HuH-7.5 (cell line): Measurements from ENCODE around the gene GET3.

Experiments used
- DNase-seq: peaks from one replicate; pipeline ENCODE4 v3.0.0; 2011; ENCODE audit warnings: low spot score

GET3 gene

DNA sequence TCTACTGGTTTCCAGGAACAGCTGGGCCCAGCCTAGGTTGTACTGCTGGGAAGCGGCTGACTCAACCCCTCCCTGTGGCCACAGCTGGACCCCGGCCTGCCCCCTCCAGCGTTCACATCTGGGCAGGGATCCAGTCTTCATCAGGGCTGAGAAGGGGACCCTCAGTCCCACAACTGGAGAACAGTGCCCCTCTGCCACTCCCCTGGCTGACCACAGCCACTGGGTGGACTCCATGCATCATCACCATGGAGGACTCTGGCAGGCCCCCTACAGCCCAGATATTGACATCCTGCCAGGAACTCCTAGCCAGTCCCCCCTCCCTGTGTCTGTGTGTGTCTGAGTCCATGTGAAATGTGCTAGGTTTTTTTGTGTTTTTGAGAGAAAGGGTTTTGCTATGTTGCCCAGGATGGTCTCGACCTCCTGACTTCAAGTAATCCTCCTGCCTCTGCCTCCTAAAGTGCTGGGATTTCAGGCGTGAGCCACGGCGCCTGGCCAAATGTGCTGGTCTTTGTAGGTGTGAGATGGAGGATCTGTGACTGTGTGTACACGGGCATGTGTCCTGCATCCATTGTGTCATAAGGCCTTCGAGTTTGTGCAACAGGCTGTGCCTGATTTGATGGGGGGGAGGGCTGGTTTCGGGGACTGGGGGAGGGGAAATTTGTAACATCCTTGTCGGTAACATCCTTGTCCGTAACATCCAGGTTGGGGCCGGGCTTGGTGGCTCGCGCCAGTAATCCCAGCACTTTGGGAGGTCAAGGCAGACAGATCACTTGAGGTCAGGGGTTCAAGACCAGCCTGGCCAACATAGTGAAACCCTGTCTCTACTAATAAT, 42.1 kb downstream of the GET3 start:
- DNase-seq, result no peak

DNA sequence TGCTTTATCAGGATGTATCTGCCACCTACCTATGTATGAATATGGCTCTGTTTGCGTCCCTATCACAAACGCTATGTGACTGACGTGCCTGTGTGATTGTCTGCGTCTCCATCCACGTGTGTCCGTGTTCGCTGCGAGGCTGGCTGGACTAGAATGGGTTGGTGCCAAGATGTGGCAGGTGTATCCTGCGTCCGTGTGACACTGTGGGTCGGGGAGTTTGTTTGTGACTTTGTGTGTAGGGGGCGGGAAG, 44.8 kb downstream of the GET3 start:
- DNase-seq, result no peak

DNA sequence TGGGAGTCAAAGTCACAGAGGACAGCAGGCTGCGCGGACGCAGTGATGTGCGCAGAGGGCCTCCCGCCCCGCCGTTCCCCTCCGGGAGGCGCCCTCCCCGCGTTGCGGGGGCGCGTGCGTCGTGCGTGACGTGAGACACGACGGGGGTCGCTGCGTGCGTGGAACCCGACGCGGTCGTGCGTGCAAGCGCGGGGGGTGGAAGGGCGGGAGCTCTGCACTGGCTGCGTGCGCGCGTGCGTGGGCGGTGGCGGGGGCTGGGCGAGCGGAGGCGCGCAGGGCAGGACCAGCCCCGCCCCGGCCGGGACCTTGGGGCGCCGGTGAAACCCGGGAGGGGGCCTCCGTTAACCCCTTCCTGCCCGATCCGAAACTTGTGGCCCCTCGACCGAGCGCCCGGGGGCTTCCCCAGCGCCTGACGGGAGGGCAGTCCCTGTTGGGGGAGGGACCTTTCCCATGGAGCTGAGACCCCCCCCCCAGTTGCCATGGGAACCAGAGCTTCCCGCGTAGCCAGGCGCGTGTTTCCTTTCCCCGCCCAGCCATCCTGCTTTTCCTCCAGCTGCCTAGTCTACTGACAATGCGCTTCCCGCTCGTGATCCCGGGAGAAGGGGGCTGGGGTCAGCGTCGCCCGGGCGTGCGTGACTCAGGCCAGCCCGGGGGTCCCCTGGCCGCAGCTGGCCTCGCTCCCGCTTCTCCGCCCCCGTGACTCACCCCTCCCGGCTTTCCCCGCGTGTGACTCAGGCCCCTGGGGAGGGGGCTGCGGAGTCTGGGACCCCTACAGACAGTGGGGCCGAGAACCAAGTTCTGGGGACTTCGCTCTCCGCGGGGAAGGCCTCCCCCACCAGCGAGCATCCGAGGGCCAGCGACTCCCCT, 45.4 kb downstream of the GET3 start:
- DNase-seq, result peak; percentile 67

DNA sequence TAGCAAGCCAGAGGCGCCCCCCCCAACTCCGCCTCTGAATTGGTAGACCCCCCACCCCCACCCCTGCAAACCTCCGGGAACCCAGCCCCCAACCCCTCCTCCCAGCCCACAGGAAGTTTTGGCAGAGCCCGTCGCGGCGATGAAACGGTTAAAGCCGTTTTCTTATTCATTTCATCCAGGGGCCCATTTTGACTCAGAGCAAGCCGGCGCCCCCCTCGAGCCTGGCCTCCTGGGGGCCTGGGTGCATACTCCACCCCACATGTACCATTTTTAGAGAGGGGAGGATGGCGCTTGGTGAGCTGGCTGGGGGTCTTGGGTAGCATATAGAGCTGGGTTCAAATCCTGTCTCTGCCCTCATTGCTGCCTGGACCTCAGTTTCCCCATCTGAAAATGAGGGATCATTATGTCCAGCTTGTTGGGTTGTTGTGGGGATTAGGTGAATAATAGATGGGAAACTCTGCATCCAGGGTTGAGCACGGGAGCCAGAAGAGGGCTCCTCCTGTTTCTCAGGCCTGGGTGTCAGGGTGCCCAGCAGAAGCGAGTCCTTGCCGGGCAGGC, 46.1 kb downstream of the GET3 start:
- no peak for DNase-seq

DNA sequence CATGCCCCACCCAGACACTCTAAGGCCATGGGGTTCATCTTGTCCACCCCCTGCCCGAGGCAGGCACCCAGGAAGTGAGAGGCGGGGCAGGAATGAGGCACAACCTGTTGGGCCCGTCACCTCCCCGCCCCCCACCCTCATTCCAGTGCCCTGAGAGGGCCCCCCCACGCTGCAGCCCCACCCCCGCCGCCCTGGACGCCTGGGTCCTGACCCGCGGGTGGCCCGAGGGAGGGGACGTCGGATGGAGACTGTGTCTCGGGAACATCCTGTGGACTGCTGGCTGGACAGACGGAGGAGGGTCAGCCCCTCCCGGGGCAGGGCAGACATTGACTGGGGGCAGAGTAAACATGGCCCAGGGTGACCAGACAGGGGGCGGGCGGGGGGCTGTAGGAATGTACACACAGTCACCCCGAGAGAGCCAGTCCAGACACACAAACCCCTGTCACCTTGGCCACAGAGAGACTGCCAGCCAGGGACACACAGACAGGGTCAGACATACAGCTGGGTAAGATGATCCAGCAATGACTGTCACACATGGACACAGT, 46.6 kb downstream of the GET3 start:
- DNase-seq, result peak; percentile 68

DNA sequence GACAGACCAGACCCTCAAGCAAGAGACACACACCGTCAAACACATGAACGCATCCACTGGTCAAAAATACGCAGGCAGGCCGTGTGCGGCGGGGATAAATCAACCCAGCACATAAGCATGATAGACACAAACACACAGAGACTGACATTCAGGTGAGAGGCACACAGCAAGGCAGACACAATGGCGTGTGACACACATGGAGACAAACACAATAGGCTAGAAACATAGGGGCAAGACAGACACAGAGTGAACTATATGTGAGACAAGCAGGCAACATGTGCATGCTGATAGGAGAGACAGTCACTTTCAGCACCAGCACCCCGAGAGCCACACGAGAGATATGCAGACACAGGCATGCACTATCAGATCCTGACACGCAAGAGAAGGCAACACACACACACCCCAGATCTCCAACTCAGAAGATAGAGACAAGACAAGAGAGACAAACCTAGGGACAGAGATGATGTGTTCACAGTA, 47.1 kb downstream of the GET3 start:
- no peak for DNase-seq

DNA sequence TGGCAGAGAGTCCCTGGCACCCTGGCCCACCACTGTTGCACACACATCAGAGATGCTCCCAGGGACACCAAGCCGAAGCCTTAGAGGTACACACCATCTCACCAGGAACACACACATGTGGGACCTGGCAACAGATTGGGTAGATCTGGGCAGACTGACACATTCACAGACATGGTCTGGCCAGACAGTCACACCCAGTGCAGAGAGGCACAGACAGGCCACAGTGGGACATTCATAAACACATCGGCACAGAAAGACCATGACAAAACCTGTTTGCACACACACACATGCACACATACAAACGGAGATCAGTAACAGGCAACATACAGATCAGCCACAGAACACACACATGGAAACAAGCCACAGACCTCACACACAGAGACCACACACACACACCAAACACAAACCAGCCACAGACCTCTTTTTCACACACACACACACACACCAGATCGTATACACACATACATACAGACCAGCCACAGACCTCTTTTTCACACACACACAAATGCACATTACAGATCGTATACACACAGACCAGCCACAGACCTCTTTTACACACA, 47.7 kb downstream of the GET3 start:
- DNase-seq, result peak; percentile 26

DNA sequence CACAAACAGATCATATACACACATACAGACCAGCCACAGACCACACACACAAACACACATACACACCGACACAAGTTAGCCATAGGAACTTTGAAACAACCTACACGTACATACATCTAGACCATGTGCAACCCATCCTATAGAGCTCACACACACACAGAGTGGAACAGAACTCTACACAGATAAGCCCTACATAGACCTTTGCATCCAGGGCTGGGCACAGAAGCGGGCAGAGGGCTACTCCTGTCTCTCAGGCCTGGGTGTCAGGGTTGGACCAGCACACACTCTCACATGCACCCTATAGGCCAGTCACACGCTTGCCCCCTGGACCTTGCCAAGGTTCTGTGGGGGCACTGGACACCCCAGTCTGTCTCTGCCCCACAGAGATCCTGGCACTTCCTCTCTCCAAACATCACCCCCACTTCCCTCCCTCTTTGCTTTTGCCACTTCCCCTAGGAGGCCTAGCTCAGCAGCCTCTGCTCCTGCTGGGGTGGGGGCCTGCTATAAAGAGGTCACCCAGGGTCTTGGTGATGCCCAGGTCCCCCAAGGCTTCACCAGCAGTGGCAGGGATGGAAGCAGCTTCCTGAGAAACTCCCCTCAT, 48.2 kb downstream of the GET3 start:
- no peak for DNase-seq

DNA sequence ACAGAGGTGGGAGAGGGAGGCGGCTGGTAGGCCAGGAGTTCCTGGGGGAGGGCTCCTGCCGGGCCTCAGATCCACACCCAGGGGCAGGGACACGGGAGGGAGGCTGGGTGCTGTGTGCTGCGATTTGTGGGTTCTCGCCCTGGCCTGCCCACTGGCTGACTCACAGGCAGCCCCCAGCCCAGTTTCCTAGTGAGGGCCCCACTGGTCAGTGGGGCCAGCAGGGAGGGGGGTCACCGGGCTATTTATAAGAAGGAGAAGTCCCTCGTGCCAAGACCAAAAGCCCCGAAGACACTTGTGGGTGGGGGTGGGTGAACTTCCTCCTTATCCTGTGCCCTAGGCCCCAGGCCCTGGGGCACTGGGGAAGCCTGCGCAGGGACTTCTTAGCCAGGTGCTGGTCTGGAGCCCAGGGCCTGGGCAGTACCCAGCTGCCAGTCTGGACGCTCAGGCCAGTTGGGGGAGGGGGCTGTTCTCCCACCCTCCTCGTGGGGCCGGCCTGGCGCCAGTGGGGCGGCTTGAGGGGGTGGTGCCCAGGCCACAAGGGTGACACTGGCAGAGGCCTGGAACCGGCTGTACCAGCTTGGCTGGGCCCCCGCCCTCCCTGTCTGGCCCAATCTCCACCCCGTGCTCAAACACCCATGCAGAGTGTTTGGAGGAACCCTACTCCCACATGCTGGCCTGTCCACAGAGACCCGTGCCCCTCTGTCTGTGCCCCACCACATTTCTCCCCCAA, 49.0 kb downstream of the GET3 start:
- DNase-seq, result no peak

DNA sequence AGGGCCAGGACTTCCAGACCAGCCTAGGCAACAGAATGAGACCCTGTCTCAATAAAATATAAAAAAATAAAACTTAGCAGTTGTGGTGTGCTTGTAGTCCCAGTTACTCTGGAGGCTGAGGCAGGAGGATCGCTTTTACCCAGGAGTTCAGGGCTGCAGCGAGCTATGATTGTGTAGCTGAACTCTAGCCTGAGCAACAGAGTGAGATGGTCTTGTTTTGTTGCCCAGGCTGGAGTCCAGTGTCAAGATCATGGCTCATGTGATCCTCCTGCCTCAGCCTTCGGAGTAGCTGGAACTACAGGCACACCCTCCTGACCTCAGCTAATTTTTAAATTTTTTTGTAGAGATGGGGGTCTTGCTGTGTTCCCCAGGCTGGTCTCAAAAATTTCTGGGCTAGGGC, 49.7 kb downstream of the GET3 start:
- DNase-seq, result no peak

DNA sequence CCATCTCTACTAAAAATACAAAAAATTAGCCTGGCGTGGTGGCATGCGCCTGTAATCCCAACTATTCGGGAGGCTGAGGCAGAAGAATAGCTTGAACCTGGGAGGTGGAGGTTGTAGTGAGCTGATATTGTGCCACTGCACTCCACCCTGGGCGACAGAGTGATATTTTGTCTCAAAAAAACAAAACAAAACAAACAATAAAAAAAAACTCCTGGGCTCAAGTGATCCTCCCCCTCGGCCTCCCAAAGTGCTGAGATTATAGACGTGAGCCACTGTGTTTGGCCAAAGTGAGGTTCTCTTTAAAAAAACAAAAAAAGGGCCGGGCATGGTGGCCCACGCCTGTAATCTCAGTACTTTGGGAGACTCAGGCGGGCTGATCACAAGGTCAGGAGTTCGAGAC, 50.2 kb downstream of the GET3 start:
- DNase-seq, result no peak

DNA sequence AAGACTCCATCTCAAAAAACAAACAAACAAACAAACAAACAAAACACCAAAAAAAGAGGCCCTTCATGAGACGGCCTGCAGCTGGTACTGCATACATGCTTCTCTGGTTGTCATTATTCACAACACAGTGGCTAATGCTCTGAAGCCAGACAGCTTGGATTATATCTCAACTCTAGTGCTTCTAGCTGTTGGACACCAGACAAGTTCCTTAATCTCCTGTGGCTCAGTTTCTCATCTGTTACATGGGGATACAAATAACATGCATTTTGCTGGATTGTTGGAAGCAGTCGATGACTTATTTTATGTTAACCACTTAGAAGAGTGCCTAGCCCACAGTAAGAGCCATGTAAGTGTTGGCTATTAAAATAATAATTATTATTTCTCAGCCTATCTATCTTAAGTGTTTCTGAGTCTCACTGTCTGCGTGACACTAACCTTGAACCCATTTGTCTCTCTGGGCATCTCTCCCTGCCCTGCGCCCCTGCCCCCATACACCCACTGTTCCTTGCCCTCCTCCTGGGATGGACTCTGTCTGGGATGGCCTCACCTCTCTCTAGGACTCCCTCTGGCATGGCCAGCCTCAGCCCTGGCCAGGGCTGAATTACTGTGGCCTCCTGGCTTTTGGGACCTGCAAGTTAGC, 50.9 kb downstream of the GET3 start:
- DNase-seq, result no peak

DNA sequence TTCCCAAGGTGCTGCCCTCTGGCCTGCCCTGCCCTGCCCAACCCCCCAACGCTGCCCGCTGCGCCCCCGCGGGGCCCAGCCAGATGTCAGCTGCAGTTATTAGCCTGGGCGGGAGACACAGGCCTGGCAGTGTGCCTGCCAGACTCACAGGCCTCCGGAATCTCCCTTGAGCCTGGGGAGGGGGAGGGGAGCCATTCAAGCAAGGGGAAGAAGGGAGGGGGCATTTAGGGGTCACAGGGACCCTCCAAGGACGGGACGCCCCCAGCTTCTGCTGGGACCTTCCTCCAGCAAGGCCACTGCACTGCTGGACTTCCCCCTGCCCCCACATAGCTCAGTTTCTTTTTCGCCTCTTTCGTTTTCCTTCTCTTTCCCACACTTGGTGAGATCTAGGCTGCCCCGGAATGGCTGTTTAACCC, 51.4 kb downstream of the GET3 start:
- peak; percentile 89 for DNase-seq

DNA sequence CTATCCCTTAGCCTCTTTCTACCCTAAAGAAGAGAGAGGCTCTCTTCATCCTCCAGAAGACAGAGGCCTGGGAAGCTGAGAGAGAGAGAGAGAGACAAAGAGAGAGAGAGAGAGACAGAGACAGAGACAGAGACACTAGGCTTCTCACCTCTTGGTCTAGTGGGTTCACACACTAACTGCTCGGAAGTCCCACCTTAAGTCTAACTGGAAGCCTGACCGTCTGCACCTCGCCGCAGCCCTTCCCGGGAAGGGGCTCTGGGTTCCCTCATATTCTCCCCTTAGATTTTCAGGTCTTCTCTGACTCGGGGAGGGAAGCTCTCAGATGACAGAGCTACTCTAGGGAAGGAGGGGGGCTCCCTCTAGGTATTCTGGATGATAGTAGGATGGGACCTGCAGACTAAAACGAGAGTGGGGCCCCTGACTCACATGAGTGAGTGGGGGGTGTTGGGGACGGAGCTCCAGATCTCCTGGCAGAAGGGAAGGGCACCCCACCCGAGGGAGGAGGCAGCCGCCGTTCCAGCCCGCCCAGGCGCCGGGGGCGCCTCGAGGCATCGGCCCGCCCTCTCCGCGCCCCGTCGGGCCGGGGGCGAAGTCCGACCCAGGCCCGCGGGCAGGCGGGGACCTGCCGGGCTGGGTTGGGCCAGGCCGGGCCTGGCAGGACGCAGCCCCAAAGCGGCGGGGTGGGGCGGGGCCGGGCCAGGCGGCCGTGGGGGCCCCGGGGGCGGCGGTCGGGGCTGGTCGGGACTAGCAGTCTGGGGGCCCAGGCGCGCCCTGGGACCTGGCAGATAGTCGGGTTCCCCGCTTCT, 52.0 kb downstream of the GET3 start:
- peak; percentile 75 for DNase-seq

DNA sequence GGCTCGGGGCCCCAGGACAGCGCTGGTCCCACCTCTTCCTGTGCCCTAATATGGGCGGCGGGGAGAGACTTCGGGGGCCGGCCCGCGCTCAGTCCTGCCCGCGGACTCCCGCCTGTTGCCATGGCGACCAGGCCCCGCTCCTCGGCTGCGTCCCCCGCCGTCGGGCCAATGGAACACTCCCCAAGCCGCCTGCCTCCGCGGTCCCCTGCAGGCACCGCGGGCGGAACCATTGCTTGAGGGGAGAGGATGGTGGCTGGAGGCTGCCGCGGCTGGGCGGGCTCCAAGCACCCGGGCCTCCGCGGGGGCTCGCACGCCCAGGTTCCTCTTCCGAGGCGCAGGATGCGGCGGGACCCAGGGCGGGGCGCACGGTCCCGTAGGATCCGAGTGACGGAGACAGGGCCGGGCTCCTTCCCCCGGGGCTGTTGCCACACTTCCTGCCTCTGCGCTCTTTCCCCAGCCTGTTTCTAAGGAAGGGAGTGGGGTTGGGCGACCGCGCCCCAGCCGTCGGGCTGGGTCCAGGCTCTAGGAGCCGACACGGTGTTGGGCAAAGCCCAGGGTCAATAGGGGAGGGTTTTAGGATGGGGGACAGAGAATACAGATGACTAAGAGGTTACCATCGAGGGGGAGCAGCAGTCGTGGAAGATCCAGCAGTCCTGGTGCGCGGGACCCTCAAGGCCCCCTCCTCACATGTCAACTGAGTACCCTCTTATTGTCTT, 52.8 kb downstream of the GET3 start:
- peak; percentile 96 for DNase-seq

DNA sequence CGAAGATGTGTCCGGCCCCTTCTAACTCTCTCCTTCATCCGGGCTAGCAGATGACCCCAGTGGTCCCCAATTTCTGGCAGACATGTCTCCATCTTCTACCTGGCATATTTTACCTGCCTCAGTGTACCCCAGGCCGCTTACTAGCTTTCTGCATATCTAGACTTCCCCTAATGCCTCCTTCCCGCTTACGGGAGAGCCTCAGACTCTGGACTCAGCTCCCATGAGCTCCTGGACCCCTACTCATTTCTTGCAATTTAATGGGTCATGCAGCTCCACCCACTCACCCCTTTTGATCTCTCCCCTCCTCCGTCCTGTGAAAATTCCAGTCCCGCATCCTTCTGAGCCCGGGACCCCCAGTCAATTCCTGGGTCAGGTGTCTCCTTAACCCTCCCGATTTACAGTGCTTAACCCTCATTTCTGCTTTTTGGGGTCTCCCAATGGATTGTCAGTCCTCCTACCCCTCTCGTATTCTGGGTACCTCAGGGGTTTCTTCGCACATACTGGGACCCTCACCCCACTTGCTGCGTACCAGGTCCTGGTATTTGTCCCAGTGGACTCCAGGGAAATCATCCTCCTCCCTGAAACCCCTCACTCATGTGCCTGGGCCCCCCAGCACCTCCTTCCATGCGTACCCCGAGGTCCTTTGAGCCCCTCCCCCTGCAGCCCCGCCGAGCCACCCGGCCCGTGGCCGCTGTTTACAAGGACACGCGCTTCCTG, 53.5 kb downstream of the GET3 start:
- DNase-seq, result no peak

DNA sequence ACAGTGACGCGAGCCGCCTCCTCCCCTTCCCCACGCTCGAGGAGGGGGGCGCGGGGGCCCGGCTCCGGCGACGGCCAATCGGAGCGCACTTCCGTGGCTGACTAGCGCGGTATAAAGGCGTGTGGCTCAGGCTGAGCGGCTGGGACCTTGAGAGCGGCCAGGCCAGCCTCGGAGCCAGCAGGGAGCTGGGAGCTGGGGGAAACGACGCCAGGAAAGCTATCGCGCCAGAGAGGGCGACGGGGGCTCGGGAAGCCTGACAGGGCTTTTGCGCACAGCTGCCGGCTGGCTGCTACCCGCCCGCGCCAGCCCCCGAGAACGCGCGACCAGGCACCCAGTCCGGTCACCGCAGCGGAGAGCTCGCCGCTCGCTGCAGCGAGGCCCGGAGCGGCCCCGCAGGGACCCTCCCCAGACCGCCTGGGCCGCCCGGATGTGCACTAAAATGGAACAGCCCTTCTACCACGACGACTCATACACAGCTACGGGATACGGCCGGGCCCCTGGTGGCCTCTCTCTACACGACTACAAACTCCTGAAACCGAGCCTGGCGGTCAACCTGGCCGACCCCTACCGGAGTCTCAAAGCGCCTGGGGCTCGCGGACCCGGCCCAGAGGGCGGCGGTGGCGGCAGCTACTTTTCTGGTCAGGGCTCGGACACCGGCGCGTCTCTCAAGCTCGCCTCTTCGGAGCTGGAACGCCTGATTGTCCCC, 54.2 kb downstream of the GET3 start, which contains the start of gene JUNB:
Gene JUNB (plus strand): TSS at position 142 of the 706 bp plus-strand sequence. CDS start 286 bp downstream, at position 428.
- peak; percentile 97 for DNase-seq
